ENCODE results near the gene TM9SF1.

The TM9SF1 gene

DNA sequence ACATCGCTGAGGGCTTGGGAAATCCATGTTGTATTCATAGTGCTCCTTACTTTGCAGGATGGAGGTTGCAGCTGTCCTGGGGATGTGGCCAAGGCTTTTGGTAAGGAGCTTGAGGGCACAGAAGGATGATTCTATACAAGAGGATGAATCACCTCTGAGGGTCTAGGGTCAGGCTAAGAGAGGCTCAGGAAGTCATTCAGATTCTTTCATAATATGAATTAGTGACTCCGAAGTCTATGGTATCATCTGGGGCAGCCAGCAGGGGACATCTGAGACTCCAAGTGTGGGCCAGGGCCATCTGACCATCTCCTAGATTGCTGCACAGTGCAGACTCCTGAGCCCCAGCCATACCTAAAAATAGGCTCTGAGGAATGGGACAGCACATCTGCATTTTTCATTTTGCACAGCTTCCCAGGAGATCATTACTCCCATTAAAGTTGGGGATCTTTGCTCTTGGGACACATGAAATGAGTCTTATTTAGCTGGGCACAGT lies 42.3 kb upstream of the TM9SF1 start:
- in situ Hi-C loops (cut with MboI; ENCODE audit: low pct_unique_long_range_greater_than_20kb, low sequenced_read_pairs, unreplicated experiment), result no loop called here
- TF ChIP-seq, protein P1, sequence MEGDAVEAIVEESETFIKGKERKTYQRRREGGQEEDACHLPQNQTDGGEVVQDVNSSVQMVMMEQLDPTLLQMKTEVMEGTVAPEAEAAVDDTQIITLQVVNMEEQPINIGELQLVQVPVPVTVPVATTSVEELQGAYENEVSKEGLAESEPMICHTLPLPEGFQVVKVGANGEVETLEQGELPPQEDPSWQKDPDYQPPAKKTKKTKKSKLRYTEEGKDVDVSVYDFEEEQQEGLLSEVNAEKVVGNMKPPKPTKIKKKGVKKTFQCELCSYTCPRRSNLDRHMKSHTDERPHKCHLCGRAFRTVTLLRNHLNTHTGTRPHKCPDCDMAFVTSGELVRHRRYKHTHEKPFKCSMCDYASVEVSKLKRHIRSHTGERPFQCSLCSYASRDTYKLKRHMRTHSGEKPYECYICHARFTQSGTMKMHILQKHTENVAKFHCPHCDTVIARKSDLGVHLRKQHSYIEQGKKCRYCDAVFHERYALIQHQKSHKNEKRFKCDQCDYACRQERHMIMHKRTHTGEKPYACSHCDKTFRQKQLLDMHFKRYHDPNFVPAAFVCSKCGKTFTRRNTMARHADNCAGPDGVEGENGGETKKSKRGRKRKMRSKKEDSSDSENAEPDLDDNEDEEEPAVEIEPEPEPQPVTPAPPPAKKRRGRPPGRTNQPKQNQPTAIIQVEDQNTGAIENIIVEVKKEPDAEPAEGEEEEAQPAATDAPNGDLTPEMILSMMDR (IDR thresholded peaks at IDR 0.05; ENCODE audit: extremely low read depth, insufficient read depth, missing control alignments), result no peak
- no peak for DNase-seq (ENCODE audit: low spot score)

DNA sequence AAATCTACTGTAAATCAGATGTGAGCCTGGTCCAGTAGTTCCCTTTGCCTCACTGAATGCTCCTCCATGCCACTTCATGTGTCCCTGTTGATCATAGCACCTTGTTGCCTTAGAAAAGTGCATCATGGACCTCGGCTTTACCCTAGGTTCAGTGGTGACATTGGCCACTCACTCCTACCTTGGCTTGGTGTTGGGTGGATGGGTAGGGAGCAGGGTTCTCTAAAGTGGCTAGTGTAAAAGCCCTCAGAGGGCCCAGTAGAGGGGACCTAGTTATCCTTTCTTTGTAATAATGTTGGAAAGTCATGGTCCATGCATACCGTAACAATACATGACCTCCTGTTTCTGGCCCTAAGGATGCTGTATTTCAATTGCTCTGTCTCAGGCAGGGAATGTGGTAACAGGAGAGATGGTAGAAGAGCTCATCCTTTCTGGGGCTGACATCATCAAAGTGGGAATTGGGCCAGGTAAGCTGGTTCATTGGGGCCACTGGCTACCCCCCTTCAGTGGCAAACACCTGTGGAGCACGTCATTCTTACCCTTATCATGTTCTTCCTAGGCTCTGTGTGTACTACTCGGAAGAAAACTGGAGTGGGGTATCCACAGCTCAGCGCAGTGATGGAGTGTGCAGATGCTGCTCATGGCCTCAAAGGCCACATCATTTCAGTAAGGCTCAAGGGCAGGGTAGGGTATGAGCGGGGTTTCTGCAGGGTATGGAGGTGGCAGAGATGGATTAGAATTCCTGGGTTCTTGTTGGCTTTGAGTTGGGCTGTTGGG lies 41.6 kb upstream of the TM9SF1 start:
- in situ Hi-C loops (cut with MboI; ENCODE audit: low pct_unique_long_range_greater_than_20kb, low sequenced_read_pairs, unreplicated experiment), result no loop called here
- TF ChIP-seq, protein P1 (IDR thresholded peaks at IDR 0.05; ENCODE audit: extremely low read depth, insufficient read depth, missing control alignments), result no peak
- DNase-seq (ENCODE audit: low spot score), result no peak

DNA sequence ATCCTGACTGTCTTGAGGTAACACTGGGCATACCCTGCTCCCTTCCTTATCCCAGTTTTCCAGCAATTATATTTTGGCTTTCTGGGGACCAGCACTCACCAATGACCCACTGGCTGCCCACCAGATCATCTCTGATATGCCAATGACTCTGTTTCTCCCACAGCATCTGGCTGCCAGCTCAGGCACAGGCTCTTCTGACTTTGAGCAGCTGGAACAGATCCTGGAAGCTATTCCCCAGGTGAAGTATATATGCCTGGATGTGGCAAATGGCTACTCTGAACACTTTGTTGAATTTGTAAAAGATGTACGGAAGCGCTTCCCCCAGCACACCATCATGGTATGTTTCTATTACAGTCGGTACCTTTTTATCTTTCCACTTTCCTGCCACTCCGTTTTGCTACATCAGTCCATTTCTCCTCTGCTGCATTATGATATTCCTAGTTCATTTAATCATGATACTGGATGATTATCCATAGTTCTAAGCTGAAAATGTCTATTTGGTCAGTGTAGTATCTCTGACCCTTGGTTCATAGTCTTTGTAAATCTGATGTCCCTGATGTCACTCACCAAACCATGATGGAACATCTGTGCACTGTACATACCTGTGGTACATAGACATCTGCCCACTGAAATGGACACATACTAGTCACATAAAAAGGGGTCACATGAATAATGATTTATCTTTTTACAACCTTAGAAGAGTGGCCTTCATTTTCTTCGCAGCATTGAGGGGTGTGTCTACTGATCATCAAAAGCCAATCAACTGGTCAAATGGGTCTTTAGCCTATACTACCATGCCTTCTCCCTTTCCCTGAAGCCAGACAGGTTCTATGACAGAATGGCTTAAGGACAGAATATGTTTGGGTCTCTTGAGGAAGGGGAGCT lies 40.8 kb upstream of the TM9SF1 start:
- in situ Hi-C loops (cut with MboI; ENCODE audit: low pct_unique_long_range_greater_than_20kb, low sequenced_read_pairs, unreplicated experiment), result no loop called here
- no peak for DNase-seq (ENCODE audit: low spot score)
- TF ChIP-seq, protein P1 (IDR thresholded peaks at IDR 0.05; ENCODE audit: extremely low read depth, insufficient read depth, missing control alignments), result no peak

DNA sequence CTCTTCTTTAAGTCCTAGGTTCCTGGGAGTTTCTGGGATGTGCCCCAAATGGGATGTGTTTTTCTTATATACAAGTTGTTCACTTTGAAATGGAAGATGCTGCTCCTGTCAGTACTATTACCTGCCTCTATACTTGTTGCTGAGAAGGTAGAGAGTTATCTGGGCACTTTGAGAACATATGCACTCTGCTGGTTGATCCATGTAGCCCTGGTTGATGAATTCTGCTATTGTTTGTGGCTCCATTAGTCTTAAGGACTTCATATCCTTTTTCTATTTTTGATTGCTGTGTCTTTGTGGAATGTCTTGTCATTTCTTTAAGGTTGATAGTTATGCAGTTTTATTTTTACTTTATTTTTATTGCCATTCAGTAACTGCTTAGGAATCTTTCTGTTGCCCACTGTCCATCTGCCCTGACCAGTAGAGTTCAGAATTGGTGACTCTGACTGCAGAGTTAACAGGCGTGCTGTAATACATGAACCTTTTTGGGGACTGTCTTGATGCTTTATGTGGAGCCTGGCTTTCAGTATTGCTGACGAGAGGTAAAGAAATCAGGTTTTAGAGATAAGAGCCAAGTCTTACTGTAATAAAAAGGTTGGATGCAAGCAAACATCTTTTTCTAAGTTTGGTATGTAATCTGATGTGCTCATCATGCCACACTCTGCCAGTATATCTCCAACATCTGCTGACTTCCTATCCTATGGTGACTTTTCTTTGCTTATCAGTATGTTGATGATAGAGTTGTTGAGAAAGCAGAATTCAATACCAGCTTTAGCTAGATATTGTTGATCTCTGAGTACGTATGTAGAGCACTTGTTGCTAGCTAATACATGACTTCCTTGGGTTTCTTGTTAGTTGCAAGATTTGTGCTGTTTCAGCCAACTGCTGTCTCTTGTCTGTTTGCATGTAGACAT lies 39.1 kb upstream of the TM9SF1 start:
- TF ChIP-seq, protein P1 (IDR thresholded peaks at IDR 0.05; ENCODE audit: extremely low read depth, insufficient read depth, missing control alignments), result no peak
- in situ Hi-C loops (cut with MboI; ENCODE audit: low pct_unique_long_range_greater_than_20kb, low sequenced_read_pairs, unreplicated experiment), result no loop called here
- DNase-seq (ENCODE audit: low spot score), result no peak

DNA sequence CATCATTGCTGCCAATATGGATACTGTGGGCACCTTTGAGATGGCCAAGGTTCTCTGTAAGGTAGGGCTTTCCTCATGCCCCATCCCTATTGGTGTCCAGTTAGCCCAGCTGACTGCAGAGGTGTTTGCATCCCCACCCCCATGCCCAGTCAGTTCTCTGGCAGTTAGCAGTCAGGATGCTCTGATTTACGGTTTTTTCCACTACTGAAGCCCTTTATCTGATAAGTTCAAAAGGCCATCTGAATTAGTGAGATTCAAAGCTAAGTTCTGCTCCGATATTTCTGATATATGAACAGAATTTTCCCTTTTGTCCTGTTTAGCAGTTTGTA lies 38.3 kb upstream of the TM9SF1 start:
- in situ Hi-C loops (cut with MboI; ENCODE audit: low pct_unique_long_range_greater_than_20kb, low sequenced_read_pairs, unreplicated experiment), result no loop called here
- no peak for DNase-seq (ENCODE audit: low spot score)
- TF ChIP-seq, protein P1 (IDR thresholded peaks at IDR 0.05; ENCODE audit: extremely low read depth, insufficient read depth, missing control alignments), result no peak
